CD14-positive monocyte (primary cell): ENCODE measurements around the gene MTUS2. TPM values are rescaled to one million over a fixed set of nuclear protein-coding genes. Genes with fewer than 3 reads are reported as not detected.

Experiments
- DNase-seq, 3 donors: peaks; one replicate each; pipeline ENCODE4 v3.0.0-alpha.2; 2011 to 2022
- H2AFZ ChIP-seq: 2 replicates; pipeline ENCODE4 v1.6.0; 2012; ENCODE audit warnings: mild to moderate bottlenecking, low read depth, low read length, inconsistent platforms; ENCODE audit not compliant: insufficient read depth, poor library complexity, severe bottlenecking
- H3K27ac ChIP-seq, 2 donors: 1 replicate in 1 of 2; 2 replicates in 1 of 2; pipeline ENCODE4 v1.5.1; 2012 to 2013; ENCODE audit warnings: low read length in 2 of 2, control low read depth in 1 of 2, inconsistent platforms in 1 of 2, low read depth in 1 of 2, mild to moderate bottlenecking in 1 of 2
- H3K27me3 ChIP-seq, 2 donors: one replicate each; pipeline versions ENCODE4 v1.6.0 to v1.6.1; 2011 to 2013; ENCODE audit warnings: low read length in 2 of 2; ENCODE audit not compliant: control insufficient read depth in 2 of 2, insufficient read depth in 2 of 2
- H3K36me3 ChIP-seq, 2 donors: replicated peaks in 1 of 2; 1 replicate in 1 of 2; 2 replicates in 1 of 2; pipeline versions ENCODE4 v1.5.1 to v1.6.1; 2012 to 2013; ENCODE audit warnings: low read length in 2 of 2, control low read depth in 1 of 2, inconsistent platforms in 1 of 2, mild to moderate bottlenecking in 1 of 2; ENCODE audit not compliant: insufficient read depth in 2 of 2, control insufficient read depth in 1 of 2
- H3K4me1 ChIP-seq, 2 donors: 1 replicate in 1 of 2; 2 replicates in 1 of 2; pipeline versions ENCODE4 v1.5.1 to v1.6.1; 2012 to 2013; ENCODE audit warnings: low read length in 2 of 2, control low read depth in 1 of 2, inconsistent platforms in 1 of 2, mild to moderate bottlenecking in 1 of 2, moderate library complexity in 1 of 2; ENCODE audit not compliant: insufficient read depth in 2 of 2, control insufficient read depth in 1 of 2
- H3K4me2 ChIP-seq: replicated peaks from 2 replicates; pipeline ENCODE3; 2012; ENCODE audit warnings: low read length, moderate library complexity, mild to moderate bottlenecking; ENCODE audit not compliant: poor library complexity, severe bottlenecking; ENCODE audit errors: extremely low read depth
- H3K4me3 ChIP-seq, 3 experiments: fragments of 200-600 bp in 1 of 3; sonication (generic) in 1 of 3; replicated peaks in 1 of 3; 1 replicate in 2 of 3; 2 replicates in 1 of 3; pipeline ENCODE4 v1.5.1; 2011 to 2013; ENCODE audit warnings: low read length in 3 of 3, mild to moderate bottlenecking in 3 of 3, control low read depth in 2 of 3, low read depth in 2 of 3, inconsistent platforms in 1 of 3, moderate library complexity in 1 of 3
- H3K79me2 ChIP-seq: 2 replicates; pipeline ENCODE4 v1.6.0; 2012; ENCODE audit warnings: mild to moderate bottlenecking, control low read depth, inconsistent platforms, low read length, moderate library complexity; ENCODE audit not compliant: insufficient read depth
- H3K9ac ChIP-seq: 2 replicates; pipeline ENCODE4 v1.6.0; 2017; ENCODE audit warnings: low read length, mild to moderate bottlenecking; ENCODE audit not compliant: insufficient read depth, poor library complexity, severe bottlenecking
- H3K9me3 ChIP-seq, 2 donors: replicated peaks in 1 of 2; 1 replicate in 1 of 2; 2 replicates in 1 of 2; pipeline versions ENCODE4 v1.5.1 to v1.6.1; 2012 to 2013; ENCODE audit warnings: low read length in 2 of 2, control low read depth in 1 of 2; ENCODE audit not compliant: control insufficient read depth in 1 of 2, insufficient read depth in 1 of 2
- H4K20me1 ChIP-seq: 2 replicates; pipeline ENCODE4 v1.6.0; 2012; ENCODE audit warnings: mild to moderate bottlenecking, low read length, control low read depth, moderate library complexity; ENCODE audit not compliant: insufficient read depth
- H3K27ac Mint-ChIP-seq, 7 donors: one replicate each; pipeline ENCODE4 v1.8.0; 2020; ENCODE audit warnings: mild to moderate bottlenecking in 7 of 7, mixed read lengths in 7 of 7, moderate library complexity in 6 of 7, inconsistent platforms in 2 of 7
- H3K27me3 Mint-ChIP-seq, 3 donors: one replicate each; pipeline ENCODE4 v1.8.0; 2021 to 2022; ENCODE audit warnings: low read depth in 3 of 3, mild to moderate bottlenecking in 3 of 3, mixed read lengths in 3 of 3, moderate library complexity in 3 of 3, inconsistent platforms in 1 of 3
- H3K36me3 Mint-ChIP-seq, 2 donors: one replicate each; pipeline ENCODE4 v1.8.0; 2020; ENCODE audit warnings: mixed read lengths in 2 of 2, inconsistent platforms in 1 of 2, mild to moderate bottlenecking in 1 of 2
- H3K4me1 Mint-ChIP-seq: one replicate; pipeline ENCODE4 v1.8.0; 2020; ENCODE audit warnings: mild to moderate bottlenecking, mixed read lengths
- H3K4me3 Mint-ChIP-seq, 2 donors: one replicate each; pipeline ENCODE4 v1.8.0; 2020; ENCODE audit warnings: mild to moderate bottlenecking in 2 of 2, mixed read lengths in 2 of 2, moderate library complexity in 1 of 2
- H3K9me3 Mint-ChIP-seq, 7 donors: one replicate each; pipeline ENCODE4 v1.8.0; 2020 to 2022; ENCODE audit warnings: mixed read lengths in 7 of 7, mild to moderate bottlenecking in 6 of 7, moderate library complexity in 6 of 7, inconsistent platforms in 2 of 7
- WGBS: methylation state at CpG from one replicate; pipeline ENCODE4 v1.1.5; 2013; ENCODE audit warnings: missing lambda C conversion rate; ENCODE audit not compliant: insufficient coverage; 5-methylcytosine and 5-hydroxymethylcytosine counted together
- intact Hi-C, 2 donors: fragments of 100-400 bp; cut with micrococcal nuclease; formaldehyde crosslinking; loops; one replicate each; pipeline versions ENCODE4 v1.15.0 to v1.15.1; 2023
- polyA plus RNA-seq, 3 donors: library from polyadenylated mRNA; depleted of rRNA in 1 of 3; unstranded in 2 of 3; stranded (reverse) in 1 of 3; fragments of 300-500 nt in 2 of 3; fragments of >200 nt in 1 of 3; fragmentation: Illumina TruSeq in 2 of 3; gene quantifications; 1 replicate in 2 of 3; 2 replicates in 1 of 3; pipeline ENCODE4 v1.2.3, GENCODE V29; 2012 to 2021
- TF ChIP-seq, protein P1 (sequence below): fragments of 200-600 bp; IDR thresholded peaks from one replicate; pipeline ENCODE4 v1.8.0; 2022; ENCODE audit warnings: antibody characterized with exemption, mild to moderate bottlenecking

Gene MTUS2
- polyA plus RNA-seq, 3 donors = 0.04 TPM; not detected in 2

- no peaks in the 10 kb centered on the region for H3K9me3 ChIP-seq
- intact Hi-C loops = loop anchor here in 1 of 2 donors (10.0 kb wide), 1 partner anchor 344 kb away; no protein-coding TSS in a partner anchor
- TF ChIP-seq, protein P1, sequence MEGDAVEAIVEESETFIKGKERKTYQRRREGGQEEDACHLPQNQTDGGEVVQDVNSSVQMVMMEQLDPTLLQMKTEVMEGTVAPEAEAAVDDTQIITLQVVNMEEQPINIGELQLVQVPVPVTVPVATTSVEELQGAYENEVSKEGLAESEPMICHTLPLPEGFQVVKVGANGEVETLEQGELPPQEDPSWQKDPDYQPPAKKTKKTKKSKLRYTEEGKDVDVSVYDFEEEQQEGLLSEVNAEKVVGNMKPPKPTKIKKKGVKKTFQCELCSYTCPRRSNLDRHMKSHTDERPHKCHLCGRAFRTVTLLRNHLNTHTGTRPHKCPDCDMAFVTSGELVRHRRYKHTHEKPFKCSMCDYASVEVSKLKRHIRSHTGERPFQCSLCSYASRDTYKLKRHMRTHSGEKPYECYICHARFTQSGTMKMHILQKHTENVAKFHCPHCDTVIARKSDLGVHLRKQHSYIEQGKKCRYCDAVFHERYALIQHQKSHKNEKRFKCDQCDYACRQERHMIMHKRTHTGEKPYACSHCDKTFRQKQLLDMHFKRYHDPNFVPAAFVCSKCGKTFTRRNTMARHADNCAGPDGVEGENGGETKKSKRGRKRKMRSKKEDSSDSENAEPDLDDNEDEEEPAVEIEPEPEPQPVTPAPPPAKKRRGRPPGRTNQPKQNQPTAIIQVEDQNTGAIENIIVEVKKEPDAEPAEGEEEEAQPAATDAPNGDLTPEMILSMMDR = no peak
- Mint-ChIP-seq H3K27ac (peak overlapping the region in 1 of 7 donors; percentile 53), H3K36me3 (no peaks in the 10 kb centered on the region), H3K4me1 (peaks cover 29% of the 10 kb centered on the region), H3K9me3 (no peaks in the 10 kb centered on the region), H3K4me3 (no peak overlapping the region), H3K27me3 (peaks cover 11 to 21% (median 12%) of the 10 kb centered on the region in 3 donors)
- no peak overlapping the region for H3K27ac ChIP-seq
- H3K79me2 ChIP-seq = no peaks in the 10 kb centered on the region
- no peak overlapping the region for H3K9ac ChIP-seq
- H3K27me3 ChIP-seq = no peaks in the 10 kb centered on the region
- H3K4me1 ChIP-seq = peaks cover 22 to 27% of the 10 kb centered on the region in 2 donors
- DNase-seq = no peak
- no peaks in the 10 kb centered on the region for H3K36me3 ChIP-seq
- H4K20me1 ChIP-seq = no peaks in the 10 kb centered on the region
- H2AFZ ChIP-seq = no peak overlapping the region
- H3K4me2 ChIP-seq = no peak overlapping the region
- no peak overlapping the region for H3K4me3 ChIP-seq
- 67% methylated on average over 2 of the region's 7 CpGs for WGBS
Observed at GRCh38 chr13:29500386-29500785, 680.2 kb downstream of the MTUS2 start.

DNA sequence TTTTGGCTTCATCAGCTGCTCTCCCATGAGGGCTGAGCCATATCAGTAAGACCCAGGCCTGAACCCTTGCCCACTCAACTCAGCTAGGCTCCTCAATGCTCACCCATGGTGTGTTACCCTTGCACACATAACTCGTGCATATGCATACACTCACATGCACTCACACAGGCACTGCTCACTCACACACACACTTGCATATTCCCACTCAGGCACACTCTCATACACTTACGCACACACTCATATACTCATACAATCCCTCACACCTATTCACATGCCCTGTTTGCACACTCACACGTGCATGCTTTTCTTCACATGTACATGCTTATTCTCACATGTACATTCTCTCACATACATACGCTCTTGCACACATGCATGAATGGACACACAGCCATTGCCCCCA is 681.5 kb downstream of the MTUS2 start:
- Histone ChIP-seq H3K4me2 (no peak overlapping the region), H3K9ac (no peak overlapping the region), H3K9me3 (no peaks in the 10 kb centered on the region), H4K20me1 (no peaks in the 10 kb centered on the region), H3K36me3 (no peaks in the 10 kb centered on the region), H2AFZ (no peak overlapping the region), H3K4me1 (peaks cover 9 to 14% of the 10 kb centered on the region in 2 donors), H3K27ac (no peak overlapping the region), H3K79me2 (no peaks in the 10 kb centered on the region), H3K27me3 (no peaks in the 10 kb centered on the region), H3K4me3 (no peak overlapping the region)
- intact Hi-C loops = loop anchor here in 1 of 2 donors (10.0 kb wide), 1 partner anchor 343 kb away; no protein-coding TSS in a partner anchor
- Mint-ChIP-seq H3K27me3 (peaks cover 11 to 21% (median 12%) of the 10 kb centered on the region in 3 donors), H3K4me3 (no peak overlapping the region), H3K9me3 (no peaks in the 10 kb centered on the region), H3K27ac (no peak overlapping the region), H3K36me3 (no peaks in the 10 kb centered on the region), H3K4me1 (peaks cover 16% of the 10 kb centered on the region)
- WGBS = 92% methylated on average over 4 of the region's 4 CpGs
- no peak for DNase-seq
- TF ChIP-seq, protein P1 = no peak
